Left forelimb (tissue), 1 donor: Measurements from ENCODE around the gene IL34.

Source experiments
- DNase-seq: peaks from one replicate; pipeline ENCODE4 v3.0.0-alpha.2; 2018; ENCODE audit warnings: low spot score

Gene IL34

GRCh38 chr16:70678121-70678897 lies 31.9 kb downstream of the IL34 start:
- DNase-seq = no peak

GRCh38 chr16:70678898-70679670 lies 32.7 kb downstream of the IL34 start:
- no peak for DNase-seq

- no peak for DNase-seq
Measured at GRCh38 chr16:70679671-70680494, 33.5 kb downstream of the IL34 start.

GRCh38 chr16:70680495-70681381 lies 34.4 kb downstream of the IL34 start:
- DNase-seq = no peak

GRCh38 chr16:70681382-70682238 lies 35.3 kb downstream of the IL34 start:
- DNase-seq = no peak

GRCh38 chr16:70682239-70683145 lies 36.1 kb downstream of the IL34 start:
- no peak for DNase-seq

GRCh38 chr16:70683146-70683944 lies 37.0 kb downstream of the IL34 start:
- no peak for DNase-seq

- no peak for DNase-seq
Measured at GRCh38 chr16:70684146-70685060, 38.0 kb downstream of the IL34 start.

- DNase-seq = no peak
Measured at GRCh38 chr16:70685061-70685937, 38.9 kb downstream of the IL34 start.

GRCh38 chr16:70685938-70686375 lies 39.6 kb downstream of the IL34 start, which contains the start of gene MTSS2:
Gene MTSS2 (minus strand): TSS chr16:70686053. CDS start chr16:70685791, 262 bp downstream.
- peak; percentile 92 for DNase-seq

GRCh38 chr16:70686376-70687101 lies 40.2 kb downstream of the IL34 start:
- DNase-seq = no peak

GRCh38 chr16:70687102-70687511 lies 40.7 kb downstream of the IL34 start:
- DNase-seq = no peak

- DNase-seq = no peak
Measured at GRCh38 chr16:70687671-70688245, 41.4 kb downstream of the IL34 start.

- DNase-seq = no peak
Measured at GRCh38 chr16:70688246-70688742, 41.9 kb downstream of the IL34 start.
